Stimulated activated naive CD8-positive, alpha-beta T cell treated with anti-CD3 and anti-CD28 coated beads, Interleukin-15, amount 100 ng/mL, for 72 hours (primary cell): Measurements from ENCODE around the gene ADAMTS12.
A peak's percentile ranks its signal among the peaks of the same experiment; 100 is the strongest.

Experiments used
- ATAC-seq: fragments of 150-1000 bp; cut with Tn5 transposase; 2 replicates; pipeline ENCODE4 v1.10.0; 2021; ENCODE audit warnings: mild to moderate bottlenecking, moderate library complexity
- DNase-seq, 2 donors: peaks; one replicate each; pipeline ENCODE4 v3.0.0; 2021 to 2022
- H3K27ac Mint-ChIP-seq, 2 donors: one replicate each; pipeline ENCODE4 v1.8.0; 2022; ENCODE audit warnings: mild to moderate bottlenecking in 2 of 2, mixed read lengths in 2 of 2, moderate library complexity in 2 of 2
- H3K27me3 Mint-ChIP-seq: one replicate; pipeline ENCODE4 v1.8.0; 2022; ENCODE audit warnings: mixed read lengths
- H3K4me1 Mint-ChIP-seq: one replicate; pipeline ENCODE4 v1.8.0; 2022; ENCODE audit warnings: mild to moderate bottlenecking, mixed read lengths
- H3K4me3 Mint-ChIP-seq, 2 donors: one replicate each; pipeline ENCODE4 v1.8.0; 2022; ENCODE audit warnings: mild to moderate bottlenecking in 2 of 2, mixed read lengths in 2 of 2, moderate library complexity in 1 of 2
- H3K9me3 Mint-ChIP-seq, 2 donors: one replicate each; pipeline ENCODE4 v1.8.0; 2022; ENCODE audit warnings: mixed read lengths in 2 of 2

The ADAMTS12 gene

DNA sequence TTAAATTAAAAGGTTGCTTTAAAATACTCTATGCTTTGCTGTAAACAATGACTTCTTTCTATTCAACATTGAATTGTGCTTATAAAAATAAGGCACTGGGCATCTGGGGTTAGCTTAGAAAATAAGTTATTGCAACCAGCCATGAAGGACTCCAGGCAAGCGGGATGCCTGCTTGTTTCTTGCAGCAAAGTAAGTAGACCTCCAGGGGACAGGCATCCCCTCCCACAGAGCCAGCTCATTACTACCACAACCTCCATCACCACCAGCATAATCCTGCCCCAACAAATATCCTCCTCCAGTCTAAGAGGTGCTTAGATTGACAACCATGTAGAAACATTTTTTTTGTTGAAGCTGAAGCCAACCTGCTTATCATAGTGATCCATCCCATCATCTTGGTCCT lies 260.7 kb downstream of the ADAMTS12 start:
- ATAC-seq (no peak), DNase-seq (no peak)
- Mint-ChIP-seq H3K4me3 (no peak overlapping the region), H3K27ac (no peak overlapping the region), H3K27me3 (no peaks in the 10 kb centered on the region), H3K9me3 (peaks cover 5 to 9% of the 10 kb centered on the region in 2 donors), H3K4me1 (no peaks in the 10 kb centered on the region)

- Mint-ChIP-seq H3K4me1 (no peaks in the 10 kb centered on the region), H3K9me3 (peaks cover 5 to 9% of the 10 kb centered on the region in 2 donors), H3K4me3 (no peak overlapping the region), H3K27ac (no peak overlapping the region), H3K27me3 (no peaks in the 10 kb centered on the region)
- ATAC-seq (no peak), DNase-seq (no peak)
These were observed 261.8 kb downstream of the ADAMTS12 start for GRCh38 chr5:33629999-33630398.

GRCh38 chr5:33628796-33629195 lies 263.0 kb downstream of the ADAMTS12 start:
- ATAC-seq (no peak), DNase-seq (no peak)
- Mint-ChIP-seq H3K27ac (no peak overlapping the region), H3K4me1 (no peaks in the 10 kb centered on the region), H3K4me3 (no peak overlapping the region), H3K9me3 (peaks cover 5 to 9% of the 10 kb centered on the region in 2 donors), H3K27me3 (peaks cover under 1% of the 10 kb centered on the region)

DNA sequence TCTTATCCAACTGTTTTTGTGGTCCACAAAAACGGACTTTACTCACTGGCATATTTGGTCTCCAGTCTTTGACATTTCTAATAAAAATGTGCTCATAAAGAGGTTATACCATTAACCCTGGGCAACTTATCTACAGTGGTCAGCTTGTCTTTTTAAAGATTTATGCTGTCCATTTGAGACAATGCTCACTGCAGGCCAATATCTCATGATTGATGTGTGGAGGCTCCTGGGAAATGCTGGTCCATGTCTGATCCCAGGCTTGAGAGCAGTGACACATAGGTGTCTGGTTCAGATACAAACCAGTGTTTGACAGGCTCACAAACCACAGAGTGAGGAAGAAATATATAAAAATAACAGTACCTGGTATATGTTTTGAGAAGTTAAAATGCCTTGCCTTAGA lies 270.3 kb downstream of the ADAMTS12 start:
- no peak for ATAC-seq
- Mint-ChIP-seq H3K4me3 (no peak overlapping the region), H3K4me1 (no peaks in the 10 kb centered on the region), H3K9me3 (no peaks in the 10 kb centered on the region), H3K27ac (no peak overlapping the region), H3K27me3 (peaks cover 25% of the 10 kb centered on the region)
- no peak for DNase-seq

GRCh38 chr5:33614039-33614438 lies 277.8 kb downstream of the ADAMTS12 start:
- H3K27ac Mint-ChIP-seq: no peak overlapping the region
- ATAC-seq (no peak), DNase-seq (no peak)
- no peaks in the 10 kb centered on the region for H3K9me3 Mint-ChIP-seq
- no peak overlapping the region for H3K4me3 Mint-ChIP-seq
- no peaks in the 10 kb centered on the region for H3K4me1 Mint-ChIP-seq
- peaks cover 7% of the 10 kb centered on the region for H3K27me3 Mint-ChIP-seq

DNA sequence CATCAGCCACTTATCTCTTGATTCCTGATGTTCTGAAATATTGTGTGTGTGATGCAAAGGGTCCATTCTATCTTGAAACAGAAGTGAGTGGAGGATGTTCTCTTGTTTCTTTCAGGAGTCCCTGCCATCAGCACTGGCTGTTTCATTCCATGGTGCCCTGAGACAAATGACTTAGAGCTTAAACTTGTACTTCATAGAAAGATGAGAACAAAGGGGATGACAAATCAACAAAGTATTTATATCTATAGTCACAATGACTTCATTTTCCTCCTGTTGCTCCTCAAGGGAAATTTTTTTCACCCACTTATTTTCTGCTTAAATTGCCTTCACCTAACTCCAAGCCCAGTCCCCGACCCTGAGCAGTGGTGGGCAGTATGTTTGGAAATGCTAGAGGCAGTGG lies 279.4 kb downstream of the ADAMTS12 start:
- Mint-ChIP-seq H3K27ac (no peak overlapping the region), H3K4me1 (no peaks in the 10 kb centered on the region), H3K27me3 (no peaks in the 10 kb centered on the region), H3K9me3 (no peaks in the 10 kb centered on the region), H3K4me3 (no peak overlapping the region)
- DNase-seq (no peak), ATAC-seq (no peak)

DNA sequence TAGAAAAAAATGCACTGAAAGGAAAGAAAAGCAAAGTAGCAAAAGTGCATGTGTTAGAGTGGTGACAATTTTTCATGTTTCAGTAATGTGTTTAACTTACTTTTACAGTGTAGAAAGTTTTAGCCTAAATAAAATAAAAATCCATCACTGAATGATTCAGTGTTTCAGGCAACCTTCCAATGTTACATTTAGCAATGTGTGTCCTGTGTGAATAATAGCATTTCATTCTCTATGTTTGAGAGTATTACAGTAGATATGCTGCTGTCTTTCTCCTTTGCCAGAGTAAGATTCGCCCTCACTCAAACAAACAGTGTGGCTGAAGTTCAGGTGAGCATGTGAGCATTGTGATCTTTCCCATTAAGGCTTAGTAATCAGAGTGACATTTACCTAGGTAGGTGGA lies 279.9 kb downstream of the ADAMTS12 start:
- Mint-ChIP-seq H3K4me3 (no peak overlapping the region), H3K9me3 (no peaks in the 10 kb centered on the region), H3K27ac (no peak overlapping the region), H3K27me3 (no peaks in the 10 kb centered on the region), H3K4me1 (no peaks in the 10 kb centered on the region)
- DNase-seq (no peak), ATAC-seq (no peak)

GRCh38 chr5:33608344-33609041 lies 283.3 kb downstream of the ADAMTS12 start:
- H3K9me3 Mint-ChIP-seq: no peaks in the 10 kb centered on the region
- no peak overlapping the region for H3K27ac Mint-ChIP-seq
- no peak for ATAC-seq
- no peaks in the 10 kb centered on the region for H3K27me3 Mint-ChIP-seq
- no peak overlapping the region for H3K4me3 Mint-ChIP-seq
- no peaks in the 10 kb centered on the region for H3K4me1 Mint-ChIP-seq
- no peak for DNase-seq

DNA sequence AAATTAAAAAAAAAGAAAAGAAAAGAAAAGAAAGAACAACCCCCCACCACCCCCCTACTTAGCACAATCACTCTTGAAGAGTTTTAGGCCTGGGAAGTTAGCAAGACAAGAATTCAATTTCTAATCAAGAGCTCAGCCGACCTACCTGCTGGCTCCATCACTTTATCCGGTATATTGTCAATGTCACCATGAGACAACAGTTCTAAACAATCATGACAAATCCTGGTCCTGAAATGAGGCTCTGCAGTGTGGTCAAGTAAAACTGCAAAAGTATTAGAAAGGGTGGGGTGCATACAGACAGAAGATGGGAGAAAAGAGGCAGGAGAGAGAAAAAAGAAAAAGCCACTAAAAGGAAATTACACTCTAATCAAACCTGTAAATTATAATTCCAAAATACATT lies 287.3 kb downstream of the ADAMTS12 start:
- DNase-seq (no peak), ATAC-seq (no peak)
- Mint-ChIP-seq H3K9me3 (no peaks in the 10 kb centered on the region), H3K27me3 (peaks cover 2% of the 10 kb centered on the region), H3K27ac (peak overlapping the region in 1 of 2 donors; percentile 67), H3K4me3 (no peak overlapping the region), H3K4me1 (no peaks in the 10 kb centered on the region)

- Mint-ChIP-seq H3K27ac (no peak overlapping the region), H3K4me1 (no peaks in the 10 kb centered on the region), H3K9me3 (no peaks in the 10 kb centered on the region), H3K4me3 (no peak overlapping the region), H3K27me3 (peaks cover 8% of the 10 kb centered on the region)
- DNase-seq (no peak), ATAC-seq (no peak)
These were observed 289.9 kb downstream of the ADAMTS12 start for GRCh38 chr5:33601881-33602280.

GRCh38 chr5:33595303-33595702 lies 296.5 kb downstream of the ADAMTS12 start:
- Mint-ChIP-seq H3K27ac (no peak overlapping the region), H3K27me3 (peaks cover 8% of the 10 kb centered on the region), H3K4me1 (no peaks in the 10 kb centered on the region), H3K9me3 (no peaks in the 10 kb centered on the region), H3K4me3 (no peak overlapping the region)
- no peak for ATAC-seq
- DNase-seq: no peak

GRCh38 chr5:33594006-33594405 lies 297.8 kb downstream of the ADAMTS12 start:
- Mint-ChIP-seq H3K27me3 (peaks cover 2% of the 10 kb centered on the region), H3K27ac (no peak overlapping the region), H3K9me3 (no peaks in the 10 kb centered on the region), H3K4me3 (no peak overlapping the region), H3K4me1 (no peaks in the 10 kb centered on the region)
- ATAC-seq: no peak
- no peak for DNase-seq

DNA sequence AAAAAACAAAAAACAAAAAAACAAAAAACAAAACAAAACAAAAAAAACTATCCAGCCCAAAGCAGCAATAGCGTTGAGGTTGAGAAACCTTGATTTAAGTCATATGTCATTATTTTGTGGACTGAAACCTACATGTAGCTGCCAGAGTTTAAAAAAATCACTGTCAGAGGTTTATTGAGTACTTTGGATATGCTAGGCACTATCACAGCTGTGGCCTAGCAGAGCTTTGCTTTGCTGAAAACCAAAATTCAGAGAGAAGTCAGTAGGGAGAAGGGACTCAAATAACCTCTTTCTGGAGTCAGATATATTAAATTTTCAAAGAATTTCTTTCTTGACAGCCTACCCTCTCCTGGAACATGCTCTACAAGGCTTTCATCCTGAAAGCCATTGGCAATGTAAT lies 299.5 kb downstream of the ADAMTS12 start:
- H3K9me3 Mint-ChIP-seq: no peaks in the 10 kb centered on the region
- ATAC-seq: no peak

GRCh38 chr5:33588654-33589372 lies 303.0 kb downstream of the ADAMTS12 start:
- H3K27me3 Mint-ChIP-seq: no peaks in the 10 kb centered on the region
- H3K27ac Mint-ChIP-seq: no peak overlapping the region
- DNase-seq (peak; percentile 22 to 25), ATAC-seq (peak; percentile 67)
- H3K4me3 Mint-ChIP-seq: no peak overlapping the region
- no peaks in the 10 kb centered on the region for H3K9me3 Mint-ChIP-seq
- H3K4me1 Mint-ChIP-seq: no peaks in the 10 kb centered on the region

More for the DNA sequence above, 299.5 kb downstream of the ADAMTS12 start:
- Mint-ChIP-seq H3K27ac (no peak overlapping the region), H3K27me3 (no peaks in the 10 kb centered on the region), H3K4me3 (no peak overlapping the region), H3K4me1 (no peaks in the 10 kb centered on the region)
- DNase-seq: no peak

- no peak for ATAC-seq
- no peaks in the 10 kb centered on the region for H3K27me3 Mint-ChIP-seq
- no peaks in the 10 kb centered on the region for H3K4me1 Mint-ChIP-seq
- no peak overlapping the region for H3K4me3 Mint-ChIP-seq
- H3K9me3 Mint-ChIP-seq: peaks cover 5 to 10% of the 10 kb centered on the region in 2 donors
- no peak overlapping the region for H3K27ac Mint-ChIP-seq
- DNase-seq: no peak
These were observed 308.5 kb downstream of the ADAMTS12 start for GRCh38 chr5:33583332-33583731.

DNA sequence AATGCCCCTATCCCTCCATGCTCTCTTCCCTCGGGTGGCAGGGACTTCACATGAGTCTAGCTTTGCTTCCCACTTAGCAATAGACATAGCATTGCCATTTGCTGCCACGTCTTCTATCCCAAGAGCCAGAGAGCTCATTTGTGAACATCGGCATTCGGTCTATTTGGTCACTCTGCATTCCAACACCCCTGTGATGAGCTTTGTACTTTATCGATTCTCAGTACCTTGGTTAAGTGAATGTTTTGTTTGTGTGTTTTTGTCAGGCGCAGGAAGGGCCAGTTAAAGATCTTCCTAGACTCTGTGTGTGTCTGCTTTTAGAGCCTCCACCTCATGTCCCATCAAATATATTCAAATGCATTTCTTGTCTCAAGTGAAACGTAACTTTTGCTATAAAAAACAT lies 309.4 kb downstream of the ADAMTS12 start:
- Mint-ChIP-seq H3K27me3 (no peaks in the 10 kb centered on the region), H3K4me1 (no peaks in the 10 kb centered on the region), H3K9me3 (peaks cover 5 to 10% of the 10 kb centered on the region in 2 donors), H3K27ac (no peak overlapping the region), H3K4me3 (no peak overlapping the region)
- DNase-seq (no peak), ATAC-seq (no peak)
